Stimulated activated naive CD4-positive, alpha-beta T cell (primary cell): ENCODE measurements around the gene MMADHC.
"Not testable (repeated sequence)": the region's sequence is repeated elsewhere in the genome, so short reads cannot be mapped to it uniquely, and the experiment has no call there.

Experiments
- DNase-seq, 6 experiments: peaks; one replicate each; lab custom pipeline; 2025; lab: John Stamatoyannopoulos, UW

Gene MMADHC

GRCh38 chr2:149595056-149595963, 7.7 kb upstream of the MMADHC start:
- no peak for DNase-seq

- no peak for DNase-seq
These were observed 6.8 kb upstream of the MMADHC start for GRCh38 chr2:149594411-149594810.

GRCh38 chr2:149587950-149588487, 444 bp upstream of the MMADHC start:
- DNase-seq, result no peak

- no peak for DNase-seq
These were observed 716 bp downstream of the MMADHC start for GRCh38 chr2:149586898-149587219.

GRCh38 chr2:149586063-149586462, 1.5 kb downstream of the MMADHC start:
- no peak for DNase-seq

- DNase-seq, result peak in 1 of 6 experiments; percentile 4
These were observed 2.2 kb downstream of the MMADHC start for GRCh38 chr2:149585166-149585885.

- no peak for DNase-seq
These were observed 7.3 kb downstream of the MMADHC start for GRCh38 chr2:149579972-149580882.

GRCh38 chr2:149577269-149577668, 10.3 kb downstream of the MMADHC start:
- no peak for DNase-seq

- DNase-seq, result no peak
These were observed 11.8 kb downstream of the MMADHC start for GRCh38 chr2:149575752-149576151.

- no peak for DNase-seq
These were observed 12.3 kb downstream of the MMADHC start for GRCh38 chr2:149575277-149575676.

- DNase-seq, result no peak
These were observed 13.8 kb downstream of the MMADHC start for GRCh38 chr2:149573760-149574159.

GRCh38 chr2:149572102-149572953, 15.2 kb downstream of the MMADHC start:
- DNase-seq, result no peak

GRCh38 chr2:149568138-149568537, 19.4 kb downstream of the MMADHC start:
- DNase-seq, result no peak

GRCh38 chr2:149566652-149567051, 20.9 kb downstream of the MMADHC start:
- no peak for DNase-seq

- DNase-seq, result not testable (repeated sequence)
These were observed 21.9 kb downstream of the MMADHC start for GRCh38 chr2:149565625-149566024.

- DNase-seq, result no peak
These were observed 22.6 kb downstream of the MMADHC start for GRCh38 chr2:149564983-149565382.

GRCh38 chr2:149564097-149564496, 23.5 kb downstream of the MMADHC start:
- no peak for DNase-seq

- DNase-seq, result no peak
These were observed 25.3 kb downstream of the MMADHC start for GRCh38 chr2:149562324-149562723.

- peak in 3 of 6 experiments; percentile 5 to 52 (median 20) for DNase-seq
These were observed 26.2 kb downstream of the MMADHC start for GRCh38 chr2:149561309-149561926.

GRCh38 chr2:149559341-149560068, 28.1 kb downstream of the MMADHC start:
- DNase-seq, result no peak
